Skeletal muscle satellite cell (primary cell): ENCODE data around the gene MYO9B.
"Not testable (repeated sequence)": the region's sequence is repeated elsewhere in the genome, so short reads cannot be mapped to it uniquely, and the experiment has no call there.

Experiments
- H3K27me3 ChIP-seq: 2 replicates; pipeline ENCODE4 v1.7.0; 2013; ENCODE audit warnings: low read length; ENCODE audit not compliant: control insufficient read depth, insufficient read depth
- H3K36me3 ChIP-seq: 2 replicates; pipeline ENCODE4 v1.7.0; 2013; ENCODE audit warnings: mild to moderate bottlenecking, control low read depth, low read length; ENCODE audit not compliant: insufficient read depth
- H3K4me1 ChIP-seq: 2 replicates; pipeline ENCODE4 v1.7.0; 2013; ENCODE audit warnings: low read length; ENCODE audit not compliant: control insufficient read depth, insufficient read depth
- H3K4me2 ChIP-seq: 2 replicates; pipeline ENCODE4 v1.7.0; 2013; ENCODE audit warnings: mild to moderate bottlenecking, low read length
- H3K4me3 ChIP-seq: 2 replicates; pipeline ENCODE4 v1.7.0; 2013; ENCODE audit warnings: low read length
- H3K9ac ChIP-seq: 2 replicates; pipeline ENCODE4 v1.7.0; 2013; ENCODE audit warnings: mild to moderate bottlenecking, low read depth, low read length, moderate library complexity
- H3K9me3 ChIP-seq: replicated peaks from 2 replicates; pipeline ENCODE4 v1.7.0; 2013; ENCODE audit warnings: mild to moderate bottlenecking, control low read depth, low read length

The MYO9B gene

DNA sequence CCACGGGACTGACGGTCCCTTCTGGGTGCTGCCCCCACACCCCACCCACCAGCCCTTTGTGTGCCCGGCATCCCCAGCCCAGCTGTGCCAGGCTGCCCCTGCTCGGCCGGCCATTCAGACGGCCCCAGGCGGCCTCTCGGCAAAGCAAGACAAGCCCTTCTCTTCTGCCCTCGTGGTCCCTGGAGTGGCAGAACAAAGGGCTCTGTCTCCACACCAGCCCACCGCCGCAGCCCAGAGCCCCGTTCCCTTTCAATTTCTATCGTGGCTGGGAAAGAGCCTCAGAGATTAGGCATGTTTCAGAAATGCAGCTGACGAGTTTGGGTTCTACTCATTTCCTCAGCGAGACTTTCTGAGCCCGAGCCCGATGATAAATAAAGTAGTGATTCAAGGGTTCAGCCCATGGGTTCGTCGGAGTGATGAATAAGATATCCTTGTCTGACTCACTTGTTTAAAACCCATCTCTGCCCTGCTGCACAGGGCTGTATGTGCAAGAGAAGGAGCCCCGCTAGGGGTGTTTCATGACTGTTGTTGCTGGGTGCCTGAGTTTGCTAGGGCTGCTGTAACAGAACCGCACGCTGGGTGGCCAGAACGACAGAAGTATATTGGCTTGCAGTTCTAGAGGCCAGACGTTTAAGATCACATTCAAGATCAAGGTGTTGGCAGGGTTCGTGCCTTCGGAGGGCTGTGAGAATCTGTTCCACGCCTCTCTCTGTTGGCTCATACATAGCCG lies 4.3 kb downstream of the MYO9B start:
- H3K36me3 ChIP-seq = peaks cover 5% of the 10 kb centered on the region
- H3K27me3 ChIP-seq = no peaks in the 10 kb centered on the region
- peak overlapping the region; percentile 90 for H3K4me2 ChIP-seq
- H3K4me1 ChIP-seq = peaks cover 38% of the 10 kb centered on the region
- H3K9me3 ChIP-seq = no peaks in the 10 kb centered on the region
- H3K4me3 ChIP-seq = peak overlapping the region; percentile 68
- H3K9ac ChIP-seq = peak overlapping the region; percentile 90

DNA sequence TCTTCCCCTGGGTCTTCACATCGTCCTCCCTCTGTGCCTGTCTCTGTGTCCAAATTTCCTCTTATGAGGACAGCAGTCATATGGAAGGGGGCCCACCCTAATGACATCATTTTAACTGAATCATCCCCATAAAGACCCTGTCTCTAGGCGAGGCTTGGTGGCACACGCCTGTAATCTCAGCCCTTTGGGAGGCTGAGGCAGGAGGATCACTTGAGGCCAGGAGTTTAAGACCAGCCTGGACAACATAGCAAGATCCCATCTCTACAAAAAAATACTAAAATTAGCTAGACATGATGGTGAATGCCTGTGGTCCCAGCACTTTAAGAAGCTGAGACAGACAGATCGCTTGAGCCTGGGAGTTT lies 4.8 kb downstream of the MYO9B start:
- Histone ChIP-seq H3K36me3 (peaks cover 5% of the 10 kb centered on the region), H3K9me3 (no peaks in the 10 kb centered on the region), H3K4me2 (peak overlapping the region; percentile 72), H3K4me1 (peaks cover 38% of the 10 kb centered on the region), H3K4me3 (peak overlapping the region; percentile 27), H3K9ac (peak overlapping the region; percentile 37), H3K27me3 (no peaks in the 10 kb centered on the region)

DNA sequence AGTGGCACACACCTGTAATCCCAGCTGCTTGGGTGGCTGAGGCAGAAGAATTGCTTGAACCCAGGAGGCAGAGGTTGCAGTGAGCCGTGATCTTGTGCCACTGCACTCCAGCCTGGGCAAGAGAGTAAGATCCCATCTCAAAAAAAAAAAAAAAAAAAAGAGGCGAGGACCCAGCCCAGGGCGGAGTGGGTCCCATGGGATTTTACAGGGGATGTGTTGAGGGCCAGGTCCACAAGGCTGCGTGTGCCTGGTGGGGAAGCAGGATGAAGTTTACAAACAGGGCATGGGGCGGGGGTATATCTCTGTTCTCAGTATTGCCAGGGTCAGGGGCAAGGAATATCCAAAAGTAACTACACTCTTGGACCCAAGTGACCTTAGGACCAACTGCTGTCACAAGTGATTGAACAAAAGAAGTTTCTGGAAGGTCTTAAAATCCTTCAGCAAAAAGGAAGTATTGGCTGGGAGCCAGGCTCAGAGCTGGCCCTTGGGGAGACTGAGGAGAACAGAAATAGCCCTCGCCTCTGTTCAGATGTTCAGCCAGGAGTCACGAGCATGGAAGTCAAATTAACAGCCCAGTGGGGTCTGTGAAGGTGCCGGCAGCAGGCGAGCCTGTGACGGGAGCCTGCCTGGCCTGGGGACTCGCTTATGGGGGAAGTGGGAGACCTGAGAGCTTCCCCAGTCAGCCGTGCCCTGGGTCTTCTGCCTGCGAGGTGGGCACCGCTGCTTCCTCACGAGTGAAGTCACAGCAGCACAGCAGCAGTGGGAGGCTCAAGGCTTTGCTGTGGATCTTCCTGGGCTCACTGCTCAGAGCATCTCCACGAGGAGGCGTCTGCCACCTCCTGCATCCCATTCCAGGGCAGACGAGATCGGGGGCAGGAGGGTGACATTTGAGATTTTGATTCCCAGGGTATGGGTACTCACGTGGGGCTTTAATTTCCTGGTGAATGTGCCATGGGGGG lies 6.4 kb downstream of the MYO9B start:
- no peaks in the 10 kb centered on the region for H3K9me3 ChIP-seq
- no peak overlapping the region for H3K4me3 ChIP-seq
- no peak overlapping the region for H3K9ac ChIP-seq
- no peaks in the 10 kb centered on the region for H3K27me3 ChIP-seq
- no peak overlapping the region for H3K4me2 ChIP-seq
- peaks cover 34% of the 10 kb centered on the region for H3K4me1 ChIP-seq
- peaks cover 10% of the 10 kb centered on the region for H3K36me3 ChIP-seq

DNA sequence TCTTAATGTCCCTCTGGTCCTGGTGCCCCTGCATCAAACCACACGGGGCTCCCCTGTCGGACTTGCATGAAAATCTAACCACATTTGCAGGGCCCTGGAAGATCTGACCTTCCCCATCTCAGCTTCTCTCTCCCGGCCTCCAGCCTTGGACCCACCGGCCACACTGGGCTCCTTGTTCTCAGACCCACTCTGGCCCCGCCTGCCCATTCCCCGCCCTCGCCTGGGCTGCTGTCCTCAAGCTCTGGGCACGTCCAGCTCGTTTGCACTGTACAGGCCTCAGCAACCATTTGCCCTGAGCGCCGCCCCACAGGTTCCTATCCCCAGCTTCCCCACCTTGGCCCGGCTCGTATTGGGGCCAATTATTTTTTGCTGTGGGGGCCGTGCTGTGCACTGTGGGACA lies 10.5 kb downstream of the MYO9B start:
- Histone ChIP-seq H3K36me3 (peaks cover 9% of the 10 kb centered on the region), H3K9me3 (no peaks in the 10 kb centered on the region), H3K9ac (no peak overlapping the region), H3K4me2 (no peak overlapping the region), H3K27me3 (no peaks in the 10 kb centered on the region), H3K4me1 (peaks cover 24% of the 10 kb centered on the region), H3K4me3 (no peak overlapping the region)

DNA sequence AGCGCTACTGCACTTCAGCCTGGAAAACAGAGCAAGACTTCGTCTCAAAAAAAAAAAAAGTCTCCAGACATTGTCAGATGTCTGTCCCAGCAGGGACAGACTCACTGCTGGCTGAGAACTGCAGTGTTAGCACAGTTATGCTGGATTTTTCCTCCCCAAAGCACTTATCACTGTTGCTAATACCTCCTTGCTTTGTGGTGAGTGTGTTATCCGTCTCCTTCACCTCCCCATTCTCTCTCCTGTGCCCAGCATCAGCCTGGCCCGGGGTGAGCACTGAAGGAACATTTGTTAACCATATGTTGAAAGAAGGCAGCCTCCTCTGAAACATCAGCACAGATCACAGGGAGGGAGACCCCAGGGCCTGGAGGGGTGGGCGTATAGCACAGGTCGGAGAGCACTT lies 11.3 kb downstream of the MYO9B start:
- Histone ChIP-seq H3K4me1 (peaks cover 24% of the 10 kb centered on the region), H3K4me3 (no peak overlapping the region), H3K36me3 (peaks cover 9% of the 10 kb centered on the region)

DNA sequence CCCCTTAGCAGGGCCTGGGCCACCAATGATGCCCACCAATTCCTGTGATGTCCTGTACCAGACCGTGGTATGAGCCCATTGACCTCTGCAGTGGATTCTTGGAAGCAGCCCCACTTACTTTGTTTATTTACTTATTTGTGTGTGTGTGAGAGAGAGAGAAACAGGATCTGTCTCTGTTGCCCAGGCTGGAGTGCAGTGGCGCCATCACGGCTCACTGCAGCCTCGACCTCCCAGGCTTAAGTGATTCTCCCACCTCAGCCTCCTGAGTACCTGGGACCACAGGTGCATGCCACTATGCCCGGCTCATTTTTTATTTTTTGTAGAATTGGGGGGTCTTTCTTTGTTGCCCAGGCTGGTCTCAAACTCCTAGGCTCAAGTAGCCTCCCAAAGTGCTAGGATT lies 13.0 kb downstream of the MYO9B start:
- no peak overlapping the region for H3K9ac ChIP-seq
- H3K4me1 ChIP-seq = peaks cover 24% of the 10 kb centered on the region
- peaks cover 15% of the 10 kb centered on the region for H3K36me3 ChIP-seq
- no peak overlapping the region for H3K4me3 ChIP-seq
- no peak overlapping the region for H3K4me2 ChIP-seq
- H3K27me3 ChIP-seq = no peaks in the 10 kb centered on the region
- H3K9me3 ChIP-seq = no peaks in the 10 kb centered on the region

More for the DNA sequence above, 11.3 kb downstream of the MYO9B start:
- Histone ChIP-seq H3K4me2 (no peak overlapping the region), H3K9ac (no peak overlapping the region), H3K27me3 (no peaks in the 10 kb centered on the region), H3K9me3 (no peaks in the 10 kb centered on the region)

DNA sequence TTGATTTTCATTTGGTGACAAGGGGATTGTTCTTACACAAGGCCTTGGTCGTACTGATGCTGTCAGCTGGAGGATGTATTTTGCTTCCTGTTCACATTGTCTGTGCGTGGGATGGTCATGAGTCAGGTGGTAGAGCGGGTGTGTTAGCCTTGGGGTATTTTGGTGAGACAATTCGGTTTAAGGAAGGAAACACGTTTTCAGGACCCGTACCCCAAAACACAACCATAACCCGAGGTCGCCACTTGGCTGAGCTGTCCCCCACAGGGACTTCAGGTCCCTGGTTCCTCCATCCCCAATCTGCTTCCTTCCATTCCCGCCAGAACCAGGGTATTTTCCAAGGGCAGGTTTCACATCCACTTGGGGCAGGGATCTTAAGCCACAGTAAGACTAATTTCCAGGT lies 15.0 kb downstream of the MYO9B start:
- Histone ChIP-seq H3K9me3 (no peaks in the 10 kb centered on the region), H3K4me3 (no peak overlapping the region), H3K27me3 (no peaks in the 10 kb centered on the region), H3K9ac (peak overlapping the region; percentile 44), H3K4me2 (no peak overlapping the region), H3K36me3 (peaks cover 15% of the 10 kb centered on the region), H3K4me1 (peaks cover 27% of the 10 kb centered on the region)

DNA sequence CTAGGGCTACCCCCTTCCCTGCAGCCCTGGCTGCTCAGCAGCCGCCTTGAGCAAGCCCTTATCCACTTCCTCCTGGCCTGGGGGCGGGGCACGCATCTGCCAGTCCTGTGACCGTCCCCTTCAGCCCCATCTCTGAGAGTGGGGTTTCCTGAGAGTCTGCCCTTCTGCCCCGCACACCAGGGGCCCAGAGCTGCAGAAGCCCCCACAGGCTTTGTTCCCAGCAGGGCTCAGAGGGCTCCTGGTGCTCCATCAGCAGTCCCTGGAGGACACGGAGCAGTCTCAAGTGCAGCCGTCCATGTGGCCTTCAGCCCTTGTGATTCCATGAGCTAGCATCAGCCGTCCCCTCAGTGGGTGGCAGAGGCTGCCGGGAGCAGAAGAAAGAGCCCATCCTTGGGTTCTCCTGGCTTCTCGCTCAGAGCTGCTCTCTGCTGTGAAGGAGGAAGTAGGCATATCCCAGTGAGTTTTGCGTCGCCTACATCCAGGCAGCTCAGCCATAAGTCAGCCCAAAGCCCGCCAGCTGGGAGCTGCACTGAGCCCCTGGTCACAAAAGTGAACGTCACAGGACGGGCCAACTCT lies 16.3 kb downstream of the MYO9B start:
- no peak overlapping the region for H3K4me3 ChIP-seq
- H3K4me1 ChIP-seq = peaks cover 27% of the 10 kb centered on the region
- no peak overlapping the region for H3K9ac ChIP-seq
- H3K4me2 ChIP-seq = no peak overlapping the region
- no peaks in the 10 kb centered on the region for H3K9me3 ChIP-seq
- peaks cover 11% of the 10 kb centered on the region for H3K36me3 ChIP-seq
- no peaks in the 10 kb centered on the region for H3K27me3 ChIP-seq

DNA sequence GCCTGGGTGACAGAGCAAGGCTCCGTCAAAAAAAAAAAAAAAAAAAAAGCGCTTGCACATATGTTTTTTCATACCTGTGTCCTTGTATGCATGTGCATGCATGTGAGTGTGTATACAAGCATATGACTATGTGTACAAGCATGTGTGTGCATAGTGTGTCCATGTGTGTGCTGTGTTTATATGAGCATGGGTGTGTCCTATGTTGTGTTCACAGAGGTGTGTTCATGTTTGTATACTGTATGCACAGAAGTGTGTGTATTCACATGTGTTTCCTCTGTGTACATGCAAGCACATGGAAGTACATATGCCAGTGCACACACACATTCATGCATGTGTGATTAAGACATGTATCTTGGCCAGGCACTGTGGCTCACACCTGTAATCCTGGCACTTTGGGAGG lies 17.1 kb downstream of the MYO9B start:
- Histone ChIP-seq H3K4me2 (no peak overlapping the region), H3K4me1 (peaks cover 31% of the 10 kb centered on the region), H3K4me3 (no peak overlapping the region), H3K9ac (no peak overlapping the region), H3K27me3 (no peaks in the 10 kb centered on the region), H3K9me3 (no peaks in the 10 kb centered on the region), H3K36me3 (peaks cover 6% of the 10 kb centered on the region)

DNA sequence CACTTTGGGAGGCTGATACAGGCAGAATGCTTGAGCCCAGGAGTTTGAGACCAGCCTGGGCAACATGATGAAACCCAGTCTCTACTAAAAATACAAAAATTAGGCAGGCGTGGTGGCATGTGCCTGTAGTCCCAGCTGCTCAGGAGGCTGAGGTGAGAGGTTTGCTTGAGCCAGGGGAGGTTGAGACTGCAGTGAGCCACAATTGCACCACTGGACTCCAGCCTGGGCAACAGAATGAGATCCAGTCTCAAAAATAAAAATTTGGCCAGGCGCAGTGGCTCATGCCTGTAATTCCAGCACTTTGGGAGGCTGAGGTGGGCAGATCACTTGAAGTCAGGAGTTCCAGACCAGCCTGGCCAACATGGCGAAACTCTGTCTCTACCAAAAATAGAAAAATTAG lies 19.1 kb downstream of the MYO9B start:
- not testable (repeated sequence) for H3K4me2 ChIP-seq, H3K4me3 ChIP-seq, H3K9ac ChIP-seq, H3K36me3 ChIP-seq, H3K27me3 ChIP-seq, H3K9me3 ChIP-seq
- H3K4me1 ChIP-seq = peaks cover 28% of the 10 kb centered on the region

DNA sequence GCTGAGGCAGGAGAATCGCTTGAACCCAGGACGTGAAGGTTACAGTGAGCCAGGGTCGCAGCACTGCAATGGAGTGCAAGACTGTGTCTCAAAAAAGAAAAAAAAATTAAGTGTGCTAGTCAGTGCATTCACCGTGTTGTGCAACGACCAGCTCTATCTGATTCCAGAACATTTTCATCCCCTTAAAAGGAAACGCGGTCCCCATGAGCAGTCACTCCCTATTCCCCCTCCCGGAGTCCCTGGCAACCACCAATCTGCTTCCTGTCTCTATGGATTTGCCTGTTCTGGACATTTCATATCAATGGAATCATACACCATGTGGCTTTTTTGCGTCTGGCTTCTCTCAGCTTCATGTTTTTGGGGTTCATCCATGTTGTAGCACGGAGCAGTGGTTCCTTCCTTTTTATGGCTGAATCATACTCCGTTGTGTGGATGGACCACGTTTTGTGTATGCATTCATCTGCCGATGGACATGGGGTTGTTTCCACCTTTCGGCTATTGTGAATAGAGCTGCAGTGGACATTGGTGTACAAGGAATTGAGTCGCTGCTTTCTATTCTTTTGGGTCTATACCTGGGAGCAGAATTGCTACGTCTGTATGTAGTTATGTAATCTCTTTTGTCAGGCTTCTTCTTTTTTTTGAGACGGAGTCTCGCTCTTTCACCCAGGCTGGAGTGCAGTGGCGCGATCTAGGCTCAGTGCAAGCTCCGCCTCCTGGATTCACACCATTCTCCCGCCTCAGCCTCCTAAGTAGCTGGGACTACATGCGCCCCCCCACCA lies 19.8 kb downstream of the MYO9B start:
- peaks cover 9% of the 10 kb centered on the region for H3K36me3 ChIP-seq
- no peaks in the 10 kb centered on the region for H3K27me3 ChIP-seq

More for the DNA sequence above, 19.8 kb downstream of the MYO9B start:
- H3K4me2 ChIP-seq = no peak overlapping the region
- no peak overlapping the region for H3K4me3 ChIP-seq
- peaks cover 22% of the 10 kb centered on the region for H3K4me1 ChIP-seq
- no peak overlapping the region for H3K9ac ChIP-seq
- no peaks in the 10 kb centered on the region for H3K9me3 ChIP-seq
